ENCODE results near the gene IL1R2. TPM values are rescaled to one million over a fixed set of nuclear protein-coding genes. Genes with fewer than 3 reads are reported as not detected.

IL1R2 gene
- total and polyA plus RNA-seq, 9 of the 15 experiments (the other 6 are each of a cell fraction or from before 2014, with no cell fraction given): 0.13 TPM; not detected in 8

GRCh38 chr2:101976891-101977290 is 14.9 kb upstream of the IL1R2 start:
- Histone ChIP-seq H3K4me3 (no peak overlapping the region), H3K9me3 (replicated peaks; ENCODE audit: control insufficient read depth, insufficient read depth, low read depth, low read length) (no peaks in the 10 kb centered on the region), H2AFZ (ENCODE audit: low read depth, low read length) (no peak overlapping the region), H3K27ac (ENCODE audit: extremely low read depth, low read depth, low read length) (no peak overlapping the region), H3K4me1 (replicated peaks in 1 of 2; ENCODE audit: control insufficient read depth in 2 of 2, insufficient read depth in 2 of 2, low read length in 2 of 2) (0 out of 5 replicates have a peak, but pooled peaks cover 0 to 3% of the 10 kb centered on the region in 2 experiments), H3K4me2 (ENCODE audit: insufficient read depth, low read length) (no peak overlapping the region), H3K9ac (ENCODE audit: insufficient read depth in 1 of 2, low read depth in 2 of 2, low read length in 2 of 2) (no peak overlapping the region), H3K27me3 (ENCODE audit: control insufficient read depth in 2 of 2, insufficient read depth in 2 of 2, low read length in 2 of 2) (peaks cover 23 to 68% of the 10 kb centered on the region in 2 experiments; a peak in 4 of 5 replicates), H3K79me2 (ENCODE audit: control insufficient read depth, insufficient read depth, low read length) (no peaks in the 10 kb centered on the region), H3K9me1 (ENCODE audit: control insufficient read depth, insufficient read depth, low read length) (no peaks in the 10 kb centered on the region), H4K20me1 (replicated peaks; ENCODE audit: control insufficient read depth, insufficient read depth, low read length) (no peaks in the 10 kb centered on the region), H3K36me3 (ENCODE audit: control insufficient read depth, insufficient read depth, low read length) (no peaks in the 10 kb centered on the region)
- CTCF ChIA-PET (ENCODE audit: low intra/inter-chr PET ratio): no interaction called here
- no TSS peak for BruUV-seq (replicated peaks)
- FAIRE-seq: no peak
- ATAC-seq: no peak
- TF ChIP-seq MYBL2 (IDR thresholded peaks at IDR 0.05; ENCODE audit: low read depth) (no peak), MYBL2 (CRISPR knock-in tag; IDR thresholded peaks at IDR 0.05; ENCODE audit: borderline replicate concordance) (no peak), NR1H2 (CRISPR knock-in tag; IDR thresholded peaks at IDR 0.05) (no peak), PPARD (CRISPR knock-in tag; IDR thresholded peaks at IDR 0.05) (no peak)
- in situ Hi-C loops (cut with MboI): no loop called here
- no peak for DNase-seq (ENCODE audit: extremely low read depth in 1 of 4, low spot score in 3 of 4)
- 0% methylated on average over 1 of the region's 1 CpG for WGBS (ENCODE audit: insufficient coverage, low coverage, missing lambda C conversion rate)
- intact Hi-C loops (cut with micrococcal nuclease): no loop called here
- POLR2A ChIA-PET: no interaction called here

DNA sequence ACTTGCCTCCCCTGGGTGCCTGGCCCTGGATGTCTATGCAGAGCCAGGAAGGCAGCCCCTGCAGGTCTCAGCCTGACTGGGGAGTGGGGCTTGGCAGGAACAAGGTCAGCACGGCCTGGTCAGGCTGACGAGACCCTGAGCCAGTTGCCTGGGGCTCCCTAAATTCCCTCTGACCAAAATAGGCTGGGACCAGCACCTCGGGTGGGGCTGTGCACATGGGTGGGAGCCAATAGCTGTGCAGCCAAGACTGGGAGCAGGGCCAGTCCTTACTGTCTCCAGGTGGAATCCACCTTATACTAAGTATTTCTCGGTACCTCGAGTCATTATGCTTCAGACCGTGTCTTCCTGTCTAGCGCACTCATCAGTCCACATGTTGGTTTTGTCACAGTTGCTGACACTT is 11.4 kb upstream of the IL1R2 start:
- Histone ChIP-seq H3K4me1 (replicated peaks in 1 of 2; ENCODE audit: control insufficient read depth in 2 of 2, insufficient read depth in 2 of 2, low read length in 2 of 2) (0 out of 5 replicates have a peak, but pooled peaks cover 0 to 3% of the 10 kb centered on the region in 2 experiments), H3K9me3 (replicated peaks; ENCODE audit: control insufficient read depth, insufficient read depth, low read depth, low read length) (no peaks in the 10 kb centered on the region), H3K79me2 (ENCODE audit: control insufficient read depth, insufficient read depth, low read length) (no peaks in the 10 kb centered on the region), H3K27me3 (ENCODE audit: control insufficient read depth in 2 of 2, insufficient read depth in 2 of 2, low read length in 2 of 2) (peaks cover 32 to 80% of the 10 kb centered on the region in 2 experiments; a peak in 4 of 5 replicates), H3K9ac (ENCODE audit: insufficient read depth in 1 of 2, low read depth in 2 of 2, low read length in 2 of 2) (no peak overlapping the region; a peak in 1 of 4 replicates), H3K36me3 (ENCODE audit: control insufficient read depth, insufficient read depth, low read length) (no peaks in the 10 kb centered on the region), H2AFZ (ENCODE audit: low read depth, low read length) (no peak overlapping the region), H3K9me1 (ENCODE audit: control insufficient read depth, insufficient read depth, low read length) (no peaks in the 10 kb centered on the region), H4K20me1 (replicated peaks; ENCODE audit: control insufficient read depth, insufficient read depth, low read length) (no peaks in the 10 kb centered on the region), H3K4me3 (no peak overlapping the region), H3K4me2 (ENCODE audit: insufficient read depth, low read length) (no peak overlapping the region), H3K27ac (ENCODE audit: extremely low read depth, low read depth, low read length) (no peak overlapping the region)
- no TSS peak for BruUV-seq (replicated peaks)
- DNase-seq (ENCODE audit: extremely low read depth in 1 of 4, low spot score in 3 of 4) (no peak), ATAC-seq (no peak), FAIRE-seq (no peak)
- 0% methylated on average over 7 of the region's 7 CpGs for WGBS (ENCODE audit: insufficient coverage, low coverage, missing lambda C conversion rate)
- intact Hi-C loops (cut with micrococcal nuclease): loop anchor here (10.0 kb wide), 2 partner anchors 456 to 566 kb away; no protein-coding TSS in a partner anchor
- ChIA-PET CTCF (ENCODE audit: low intra/inter-chr PET ratio) (no interaction called here), POLR2A (no interaction called here)
- in situ Hi-C loops (cut with MboI): no loop called here
- TF ChIP-seq FOXK1 (CRISPR knock-in tag; IDR thresholded peaks at IDR 0.05; ENCODE audit: borderline replicate concordance) (no peak), LEF1 (IDR thresholded peaks at IDR 0.05) (no peak), ZNF384 (IDR thresholded peaks at IDR 0.05; ENCODE audit: low read depth, low read length) (no peak), PTTG1 (tag; IDR thresholded peaks at IDR 0.05; ENCODE audit: low read depth) (no peak), ZBTB1 (CRISPR knock-in tag; IDR thresholded peaks at IDR 0.05; ENCODE audit: borderline replicate concordance, low read depth) (no peak)

All from K562 (cell line).